Suppressor macrophage treated with lipopolysaccharide for 1 hour (primary cell): ENCODE data around the gene SCN2B.

ENCODE experiments used
- DNase-seq, 3 donors: peaks; one replicate each; pipeline ENCODE4 v3.0.0-alpha.2; 2020 to 2022

The SCN2B gene

DNA sequence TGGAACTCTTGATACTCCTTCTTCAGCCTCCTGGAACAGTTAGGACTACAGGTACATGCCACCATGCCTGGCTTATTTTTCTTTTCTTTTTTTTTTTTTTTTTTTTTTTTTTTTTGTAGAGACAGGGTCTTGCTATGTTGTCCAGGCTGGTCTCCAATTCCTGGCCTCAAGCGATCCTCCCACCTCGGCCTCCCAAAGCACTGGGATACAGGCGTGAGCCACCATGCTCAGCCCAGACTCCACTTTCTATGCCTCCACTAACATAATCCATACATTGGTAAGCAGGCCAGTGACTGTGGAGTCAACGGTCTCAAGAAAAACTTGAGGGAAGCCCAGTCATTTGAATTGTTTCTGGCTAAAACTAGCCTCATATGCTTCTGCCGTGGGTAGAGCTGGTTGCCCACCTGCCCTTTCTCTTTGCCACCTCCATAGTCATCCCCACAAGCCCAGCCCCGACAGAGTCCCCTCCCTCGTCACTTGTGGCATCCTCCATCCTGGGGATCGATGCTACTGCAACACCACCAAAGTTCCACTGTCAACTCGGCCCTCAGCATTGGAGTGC is 2.4 kb downstream of the SCN2B start:
- DNase-seq: no peak

DNA sequence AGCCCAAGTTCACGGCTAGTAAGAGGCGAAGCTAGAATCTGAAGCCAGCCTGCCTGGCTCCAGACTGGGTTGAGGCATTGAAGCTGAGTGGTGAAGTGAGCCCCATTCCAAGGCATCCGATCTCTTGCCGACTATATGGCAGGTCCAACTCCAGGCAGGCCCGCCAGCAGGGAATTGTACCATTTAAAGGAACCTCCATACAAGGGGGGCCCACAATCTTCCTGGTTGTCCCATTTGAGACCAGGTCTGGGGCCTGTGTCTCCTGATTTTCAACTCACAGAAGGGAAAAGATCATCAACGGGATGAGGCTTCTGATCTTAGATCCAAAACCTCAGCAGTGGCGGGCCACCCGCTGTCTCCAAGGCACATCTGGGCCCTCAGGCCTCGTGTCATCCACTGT is 4.1 kb downstream of the SCN2B start:
- no peak for DNase-seq

DNA sequence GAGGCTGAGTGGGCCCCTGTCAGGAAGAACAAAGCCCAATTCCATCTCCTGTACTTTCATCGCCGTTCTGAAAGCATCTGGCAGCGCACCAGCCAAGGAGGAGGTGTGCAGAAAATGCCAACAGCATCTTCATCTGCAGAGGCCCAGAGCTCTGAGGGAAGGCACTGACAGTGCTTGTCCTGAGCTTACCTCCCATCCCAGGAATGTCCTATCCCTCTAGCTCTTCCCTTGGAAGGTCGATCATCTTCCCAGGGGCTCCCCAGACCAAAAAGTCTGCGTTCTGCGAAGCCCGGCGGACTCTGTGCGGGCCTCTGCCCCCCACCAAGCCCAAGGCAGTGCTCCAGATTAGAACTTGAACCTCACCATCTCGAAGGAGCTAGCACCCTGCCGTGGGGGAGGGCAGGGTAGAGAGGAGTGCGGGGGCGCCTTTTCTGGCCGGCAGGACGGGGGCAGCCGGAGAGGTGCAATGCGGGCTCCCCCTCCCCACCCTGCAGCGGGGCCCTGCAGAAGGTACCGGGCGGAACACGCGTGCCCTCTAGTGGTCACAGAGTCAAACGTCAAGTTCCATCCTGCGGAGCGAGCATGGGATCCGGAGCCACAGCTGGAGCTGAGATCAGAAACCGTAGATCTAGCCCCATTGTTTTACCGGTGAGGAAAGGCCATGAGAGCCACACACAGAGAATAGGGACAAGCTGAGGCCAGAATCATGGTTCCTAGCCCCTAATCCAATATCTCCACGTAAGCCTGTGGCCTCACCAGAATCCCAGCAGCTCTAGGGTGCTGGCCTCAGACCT is 5.0 kb downstream of the SCN2B start:
- peak; percentile 73 to 87 (median 84) for DNase-seq

- DNase-seq: no peak
Measured at GRCh38 chr11:118170882-118171268, 5.6 kb downstream of the SCN2B start.

GRCh38 chr11:118170231-118170630 is 6.2 kb downstream of the SCN2B start:
- DNase-seq: no peak

DNA sequence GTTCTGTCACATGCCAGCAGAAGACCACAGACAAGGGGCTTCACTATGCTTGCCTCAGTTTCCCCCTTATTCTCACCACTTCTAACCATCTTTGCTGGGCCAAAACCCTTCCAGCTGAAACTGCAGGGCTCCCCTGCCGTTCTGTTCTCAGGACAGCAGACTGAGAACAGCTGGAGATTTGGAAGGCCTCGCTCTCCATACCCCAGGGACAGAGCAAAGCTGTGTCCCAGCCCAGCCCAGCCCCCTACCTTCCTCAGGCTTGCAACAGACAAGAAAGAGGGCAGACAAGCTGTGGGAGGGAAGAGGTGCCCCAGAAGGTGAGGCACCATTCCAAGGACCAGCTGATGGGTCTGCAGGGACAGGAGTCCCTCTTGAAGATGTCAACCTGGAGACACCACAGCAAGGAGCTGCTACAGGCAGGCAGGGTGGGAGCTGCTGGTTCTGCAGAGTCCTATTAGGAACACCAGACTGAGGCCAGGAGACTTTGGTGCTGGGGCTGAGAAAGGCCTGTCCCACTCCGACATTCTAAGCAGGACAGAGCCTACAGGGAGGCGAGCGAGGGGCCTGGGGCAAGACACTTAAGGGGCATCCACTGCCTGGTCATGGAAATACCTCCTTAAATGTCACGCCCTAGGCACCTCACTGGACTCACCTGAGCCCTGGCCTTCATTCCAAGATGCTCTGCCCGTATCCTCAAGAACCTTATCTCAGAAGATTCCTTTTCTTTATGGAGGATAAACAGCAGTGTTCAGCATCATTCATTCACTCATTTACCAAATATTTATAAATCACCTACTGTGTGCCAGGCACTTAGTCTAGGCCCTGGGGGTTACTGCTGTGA is 6.9 kb downstream of the SCN2B start:
- no peak for DNase-seq

- no peak for DNase-seq
Measured at GRCh38 chr11:118168751-118169150, 7.7 kb downstream of the SCN2B start.

DNA sequence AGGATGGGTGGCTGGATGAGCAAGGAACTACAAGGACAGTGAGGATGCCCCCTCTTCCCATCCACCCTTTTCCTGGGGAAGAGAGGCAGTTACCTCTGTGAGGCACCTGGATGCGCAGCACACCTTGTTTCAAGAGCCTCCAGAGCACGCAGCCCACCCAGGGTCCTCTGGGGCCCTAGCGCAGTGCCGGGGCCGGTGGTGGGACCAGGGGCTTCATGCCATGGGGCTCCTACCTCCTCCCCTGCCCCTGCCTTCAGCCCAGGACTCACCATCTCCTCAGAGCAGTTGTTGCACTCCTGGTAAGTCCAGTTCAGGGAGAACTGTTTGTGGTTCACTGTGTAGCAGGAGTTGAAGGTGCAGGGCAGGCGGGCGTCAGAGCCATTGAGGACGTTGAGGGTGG is 8.1 kb downstream of the SCN2B start:
- no peak for DNase-seq

GRCh38 chr11:118167906-118168305 is 8.5 kb downstream of the SCN2B start:
- no peak for DNase-seq

- no peak for DNase-seq
Measured at GRCh38 chr11:118167253-118167652, 9.2 kb downstream of the SCN2B start.

DNA sequence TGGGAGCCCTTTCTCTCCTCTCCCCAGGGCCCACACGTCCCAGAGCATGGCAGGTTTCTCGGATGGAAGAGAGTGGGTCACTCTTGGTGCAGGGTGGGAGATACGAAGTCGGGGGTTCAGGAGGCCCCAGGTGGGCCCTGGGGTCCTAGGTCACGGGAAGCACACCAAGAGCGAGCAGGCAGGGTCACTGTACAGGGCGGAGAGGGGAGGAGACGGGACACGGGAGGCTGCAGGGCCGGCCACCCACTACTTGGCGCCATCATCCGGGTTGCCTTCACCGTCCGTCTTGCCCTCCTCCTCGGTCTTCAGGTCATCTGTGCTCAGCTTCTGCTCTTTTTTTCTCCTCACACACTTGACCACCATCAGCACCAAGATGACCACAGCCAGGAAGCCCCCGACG is 9.8 kb downstream of the SCN2B start:
- DNase-seq: no peak

- DNase-seq: no peak
Measured at GRCh38 chr11:118164885-118165284, 11.6 kb downstream of the SCN2B start.

DNA sequence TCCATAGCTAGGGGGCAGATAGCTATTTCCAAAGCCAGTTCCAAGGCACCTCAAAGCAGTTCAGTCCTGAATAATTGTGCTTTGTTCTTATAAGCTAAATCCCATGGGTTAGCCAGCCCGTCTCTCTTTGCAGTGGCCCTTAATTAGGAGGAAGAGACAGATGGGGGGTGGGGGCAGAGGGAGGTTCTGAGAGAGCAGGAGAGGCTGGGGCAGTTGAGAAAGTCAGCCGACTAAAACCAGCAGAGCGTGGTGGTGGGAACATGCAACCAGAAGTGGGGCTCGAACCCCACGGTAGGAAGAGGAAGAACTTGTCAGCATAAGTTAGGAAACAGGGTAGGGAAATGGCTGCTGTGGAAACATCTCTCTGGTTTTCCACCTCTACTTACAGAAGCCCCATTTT is 12.9 kb downstream of the SCN2B start:
- no peak for DNase-seq

DNA sequence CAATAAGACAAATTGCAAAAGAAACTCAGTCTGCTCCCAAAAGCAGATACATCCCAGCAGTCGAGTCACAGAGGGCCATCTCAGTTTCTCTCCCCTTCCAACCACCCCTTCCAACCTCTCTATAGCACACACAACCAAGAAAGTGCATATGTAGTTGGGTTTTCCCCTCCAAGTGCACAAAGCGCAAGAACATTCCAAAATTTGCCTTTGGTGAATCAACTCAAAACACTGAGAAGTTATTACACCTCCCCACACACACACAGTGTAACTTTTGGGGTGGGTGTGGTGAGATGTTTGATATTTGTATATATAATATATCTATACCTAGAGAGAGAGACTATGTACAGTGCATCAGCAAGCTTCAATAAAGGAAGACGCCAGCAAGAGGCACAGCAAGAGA is 13.6 kb downstream of the SCN2B start:
- DNase-seq: no peak

DNA sequence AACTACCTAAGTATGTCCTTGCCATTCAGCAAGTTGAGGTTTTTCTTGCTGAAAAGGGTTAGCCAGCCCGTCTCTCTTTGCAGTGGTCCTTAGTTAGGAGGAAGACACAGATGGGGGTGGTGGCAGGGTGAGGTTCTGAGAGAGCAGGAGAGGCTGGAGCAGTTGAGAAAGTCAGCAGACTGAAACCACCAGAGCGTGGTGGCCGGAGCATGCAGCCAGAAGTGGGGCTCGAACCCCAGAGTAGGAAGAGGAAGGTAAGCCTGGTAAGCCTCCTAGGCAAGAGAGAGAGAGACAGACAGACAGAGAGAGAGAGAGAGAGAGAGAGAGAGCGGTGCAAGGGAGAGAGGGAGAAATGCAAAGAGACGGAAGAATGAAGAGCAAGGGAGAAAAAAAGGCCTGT is 14.7 kb downstream of the SCN2B start:
- DNase-seq: no peak

GRCh38 chr11:118157186-118157895 is 19.1 kb downstream of the SCN2B start:
- DNase-seq: no peak

GRCh38 chr11:118156531-118157185 is 19.8 kb downstream of the SCN2B start:
- DNase-seq: no peak

DNA sequence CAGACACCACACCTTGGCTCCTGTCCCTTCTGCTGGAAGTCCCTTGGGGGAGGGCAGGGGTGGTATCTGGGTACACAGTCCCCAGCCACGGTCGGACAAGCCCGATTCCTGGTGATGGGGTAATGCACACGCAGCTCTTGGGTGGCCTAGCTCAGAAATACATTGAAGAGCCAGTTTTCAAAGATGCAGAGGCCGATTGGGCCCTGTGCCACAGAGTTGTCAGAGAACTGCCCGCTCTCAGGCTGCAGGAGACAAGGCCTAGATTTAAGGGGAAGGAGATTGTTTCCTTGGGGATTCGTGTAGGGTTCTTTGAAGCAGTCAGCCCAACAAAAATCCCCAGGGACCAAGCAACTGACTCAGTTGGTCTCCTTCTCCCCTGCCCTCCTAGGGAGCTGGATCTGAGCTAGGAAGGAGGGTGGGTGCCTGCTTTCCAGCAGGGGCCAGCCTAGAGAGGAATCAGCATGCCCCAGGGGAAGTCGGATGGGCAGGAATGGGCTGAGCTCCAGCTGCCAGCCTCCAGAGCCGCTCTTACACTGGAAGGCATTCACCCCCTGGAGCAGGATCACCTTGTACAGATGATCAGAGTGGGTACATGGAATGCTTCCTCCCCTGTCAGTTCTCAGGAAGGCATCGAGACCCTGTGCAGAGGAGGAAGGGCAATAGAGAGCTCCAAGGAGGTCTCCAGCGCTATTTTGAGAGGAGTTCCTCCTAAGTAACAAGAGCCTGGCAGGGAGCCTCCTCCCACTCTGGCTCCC is 20.5 kb downstream of the SCN2B start:
- DNase-seq: no peak

DNA sequence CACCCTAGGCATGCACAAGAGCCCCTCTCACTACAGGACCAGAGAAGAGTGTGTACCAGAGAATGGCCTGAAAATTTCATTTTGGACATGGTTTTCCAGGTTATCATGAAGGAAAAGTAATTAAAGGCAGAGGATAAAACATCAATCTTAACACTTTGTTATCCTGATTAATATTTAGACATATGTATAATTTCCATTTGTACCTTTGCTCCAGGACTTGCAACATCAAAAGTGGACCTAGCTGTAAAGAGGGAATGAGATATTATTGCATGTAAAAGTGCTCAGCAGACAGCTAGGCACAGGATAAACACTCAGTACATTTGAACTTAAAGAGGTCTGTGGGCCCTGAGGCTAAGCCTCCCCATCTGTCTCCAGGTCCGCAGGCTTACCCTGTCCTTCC is 21.8 kb downstream of the SCN2B start:
- DNase-seq: no peak

GRCh38 chr11:118153976-118154375 is 22.5 kb downstream of the SCN2B start:
- no peak for DNase-seq

GRCh38 chr11:118153516-118153915 is 22.9 kb downstream of the SCN2B start:
- DNase-seq: no peak
